ENCODE data around the gene PRKN. TPM values are rescaled to one million over a fixed set of nuclear protein-coding genes. Genes with fewer than 3 reads are reported as not detected.
"Not testable (repeated sequence)": the region's sequence is repeated elsewhere in the genome, so short reads cannot be mapped to it uniquely, and the experiment has no call there.

The PRKN gene
- total RNA-seq, 1 experiment from 2014 or later = 2.0 TPM

GRCh38 chr6:161313940-161314509, 1413.5 kb downstream of the PRKN start:
- no CpG with 5 or more reads among the region's 6 CpGs for WGBS (ENCODE audit: extremely low coverage, insufficient read length, low lambda C conversion rate)
- Histone ChIP-seq H4K8ac (replicated peaks; ENCODE audit: insufficient read length, low read depth, low read length) (no peak overlapping the region), H3K27me3 (ENCODE audit: insufficient read depth, low read length) (no peaks in the 10 kb centered on the region)

GRCh38 chr6:161313475-161313874, 1414.1 kb downstream of the PRKN start:
- H2BK20ac ChIP-seq (ENCODE audit: low read depth, low read length, poor library complexity, severe bottlenecking); H2BK5ac ChIP-seq (ENCODE audit: insufficient read length, low read length); H4K5ac ChIP-seq (ENCODE audit: insufficient read length, low read depth, low read length); H3K27me3 Mint-ChIP-seq (ENCODE audit: low read depth); H3K27ac Mint-ChIP-seq; H3K79me2 ChIP-seq (ENCODE audit: insufficient read depth, low read length); H4K91ac ChIP-seq (ENCODE audit: insufficient read length, low read depth, low read length); DNase-seq; H2BK12ac ChIP-seq (ENCODE audit: insufficient read length, low read depth, low read length); H2BK15ac ChIP-seq (ENCODE audit: low read depth, low read length); H3T11ph ChIP-seq (ENCODE audit: low read length); H3K23ac ChIP-seq (ENCODE audit: insufficient read length, low read depth, low read length); H4K8ac ChIP-seq (replicated peaks; ENCODE audit: insufficient read length, low read depth, low read length); H3K4me1 ChIP-seq (ENCODE audit: insufficient read depth, low read length); H3K14ac ChIP-seq (ENCODE audit: insufficient read depth, low read length); H3K9me3 ChIP-seq (ENCODE audit: control insufficient read depth, low read depth, low read length); H3K27ac ChIP-seq (ENCODE audit: insufficient read length, low read depth, low read length); H3K4ac ChIP-seq (ENCODE audit: low read depth, low read length); H3K4me2 ChIP-seq (ENCODE audit: insufficient read depth, insufficient read length, low read length); H3K27me3 ChIP-seq (ENCODE audit: insufficient read depth, low read length); H2AK5ac ChIP-seq (ENCODE audit: insufficient read length, low read length); H3K9ac ChIP-seq (ENCODE audit: extremely low read depth, insufficient read length, low read length); H3K56ac ChIP-seq (ENCODE audit: insufficient read length, low read depth, low read length); H4K20me1 ChIP-seq (ENCODE audit: control insufficient read depth, insufficient read depth, insufficient read length); H3K4me3 Mint-ChIP-seq; H2BK120ac ChIP-seq (ENCODE audit: low read depth, low read length, poor library complexity, severe bottlenecking); H3K79me1 ChIP-seq (ENCODE audit: insufficient read depth, low read depth, low read length, poor library complexity, severe bottlenecking); H3K23me2 ChIP-seq (ENCODE audit: insufficient read length, low read depth, low read length, poor library complexity, severe bottlenecking); H3K18ac ChIP-seq (ENCODE audit: insufficient read length, low read depth, low read length); H2AFZ ChIP-seq (ENCODE audit: low read length): not testable (repeated sequence)
- no CpG with 5 or more reads among the region's 3 CpGs for WGBS (ENCODE audit: extremely low coverage, insufficient read length, low lambda C conversion rate)
- Mint-ChIP-seq H3K9me3 (peaks cover 14 to 17% of the 10 kb centered on the region in 2 experiments), H3K36me3 (ENCODE audit: insufficient read depth in 1 of 3, low read depth in 3 of 3) (peaks cover 0 to 15% (median 3%) of the 10 kb centered on the region in 3 experiments; a peak in 5 of 7 replicates), H3K4me1 (peaks cover 18 to 25% of the 10 kb centered on the region in 2 experiments)

More at GRCh38 chr6:161313940-161314509, 1413.5 kb downstream of the PRKN start:
- Histone ChIP-seq H3K4me1 (ENCODE audit: insufficient read depth, low read length) (peaks cover 2% of the 10 kb centered on the region; the same call in 1 of the 2 replicates), H3K14ac (ENCODE audit: insufficient read depth, low read length) (no peak overlapping the region), H3K4ac (ENCODE audit: low read depth, low read length) (no peak overlapping the region), H4K5ac (ENCODE audit: insufficient read length, low read depth, low read length) (no peak overlapping the region), H3K56ac (ENCODE audit: insufficient read length, low read depth, low read length) (no peak overlapping the region), H3K4me2 (ENCODE audit: insufficient read depth, insufficient read length, low read length) (no peak overlapping the region), H2AFZ (ENCODE audit: low read length) (no peak overlapping the region), H3K79me2 (ENCODE audit: insufficient read depth, low read length) (no peaks in the 10 kb centered on the region), H4K20me1 (ENCODE audit: control insufficient read depth, insufficient read depth, insufficient read length) (no peaks in the 10 kb centered on the region), H3K27ac (ENCODE audit: insufficient read length, low read depth, low read length) (no peak overlapping the region), H2BK12ac (ENCODE audit: insufficient read length, low read depth, low read length) (no peak overlapping the region), H2BK120ac (ENCODE audit: low read depth, low read length, poor library complexity, severe bottlenecking) (no peak overlapping the region), H3K9ac (ENCODE audit: extremely low read depth, insufficient read length, low read length) (no peak overlapping the region), H2BK15ac (ENCODE audit: low read depth, low read length) (no peak overlapping the region), H3K18ac (ENCODE audit: insufficient read length, low read depth, low read length) (no peak overlapping the region), H2BK5ac (ENCODE audit: insufficient read length, low read length) (no peak overlapping the region), H3K23ac (ENCODE audit: insufficient read length, low read depth, low read length) (no peak overlapping the region), H2AK5ac (ENCODE audit: insufficient read length, low read length) (no peak overlapping the region), H3K9me3 (ENCODE audit: control insufficient read depth, low read depth, low read length) (no peaks in the 10 kb centered on the region), H3T11ph (ENCODE audit: low read length) (no peak overlapping the region), H2BK20ac (ENCODE audit: low read depth, low read length, poor library complexity, severe bottlenecking) (no peak overlapping the region), H3K23me2 (ENCODE audit: insufficient read length, low read depth, low read length, poor library complexity, severe bottlenecking) (no peaks in the 10 kb centered on the region), H3K79me1 (ENCODE audit: insufficient read depth, low read depth, low read length, poor library complexity, severe bottlenecking) (no peaks in the 10 kb centered on the region), H4K91ac (ENCODE audit: insufficient read length, low read depth, low read length) (no peak overlapping the region)
- DNase-seq = no peak
- Mint-ChIP-seq H3K27me3 (ENCODE audit: low read depth) (peaks cover 1% of the 10 kb centered on the region; the same call in 1 of the 2 replicates), H3K27ac (no peak overlapping the region; a peak in 1 of 7 replicates), H3K9me3 (peaks cover 14 to 17% of the 10 kb centered on the region in 2 experiments), H3K4me3 (no peak overlapping the region), H3K4me1 (peaks cover 23 to 30% of the 10 kb centered on the region in 2 experiments), H3K36me3 (ENCODE audit: insufficient read depth in 1 of 3, low read depth in 3 of 3) (peaks cover 0 to 15% (median 3%) of the 10 kb centered on the region in 3 experiments; a peak in 5 of 7 replicates)
- TF ChIP-seq CTCF (conservative IDR thresholded peaks at IDR 0.05) = no peak
